HepG2 (cell line): Measurements from ENCODE around the gene ZSWIM8. TPM values are rescaled to one million over a fixed set of nuclear protein-coding genes. Genes with fewer than 3 reads are reported as not detected.

ENCODE experiments used
- ARID2 ChIP-seq: sonication (generic); formaldehyde crosslinking; IDR thresholded peaks from 2 replicates; pipeline ENCODE4 v1.8.1; 2022; ENCODE audit warnings: mild to moderate bottlenecking, missing genetic modification reagents, borderline replicate concordance
- DBP ChIP-seq: sonication (generic); formaldehyde crosslinking; IDR thresholded peaks from 2 replicates; pipeline ENCODE4 v1.4.0; 2020; ENCODE audit warnings: missing genetic modification reagents; ENCODE audit errors: not compliant biosample characterization
- EHMT2 ChIP-seq: fragments of 200-600 bp; sonication (generic); IDR thresholded peaks from 2 replicates; pipeline ENCODE4 v1.7.0; 2017; ENCODE audit warnings: antibody characterized with exemption, low read depth, low read length, borderline replicate concordance
- FOXK2 ChIP-seq: fragments of 450-650 bp; IDR thresholded peaks from 2 replicates; pipeline ENCODE4 v1.6.1; 2016
- GLI4 ChIP-seq: sonication (generic); formaldehyde crosslinking; IDR thresholded peaks from 2 replicates; pipeline ENCODE4 v1.5.1; 2020; ENCODE audit warnings: missing genetic modification reagents, mild to moderate bottlenecking, moderate library complexity, borderline replicate concordance
- MLLT10 ChIP-seq: sonication (generic); formaldehyde crosslinking; IDR thresholded peaks from 2 replicates; pipeline ENCODE4 v1.4.0; 2020; ENCODE audit warnings: missing genetic modification reagents
- NBN ChIP-seq: fragments of 450-650 bp; conservative IDR thresholded peaks from 2 replicates; pipeline ENCODE4 v1.6.1; 2017
- REL ChIP-seq: sonication (generic); formaldehyde crosslinking; conservative IDR thresholded peaks from 2 replicates; pipeline ENCODE4 v1.8.0; 2022; ENCODE audit warnings: mild to moderate bottlenecking, missing genetic modification reagents, moderate library complexity
- SKI ChIP-seq: fragments of 450-650 bp; IDR thresholded peaks from one replicate; pipeline ENCODE4 v1.6.1; 2018; ENCODE audit warnings: mild to moderate bottlenecking; ENCODE audit not compliant: partially characterized antibody
- SMC3 ChIP-seq: IDR thresholded peaks from 2 replicates; pipeline ENCODE4 v1.6.1; 2011; ENCODE audit warnings: low read length, improper control_type of control experiment
- TIGD3 ChIP-seq: sonication (generic); formaldehyde crosslinking; IDR thresholded peaks from 2 replicates; pipeline ENCODE4 v1.5.1; 2020; ENCODE audit warnings: mild to moderate bottlenecking, missing genetic modification reagents, borderline replicate concordance
- ZBTB10 ChIP-seq: sonication (generic); formaldehyde crosslinking; IDR thresholded peaks from 2 replicates; pipeline ENCODE4 v1.4.0; 2020; ENCODE audit warnings: missing genetic modification reagents, borderline replicate concordance
- ZNF335 ChIP-seq: sonication (generic); formaldehyde crosslinking; IDR thresholded peaks from 2 replicates; pipeline ENCODE4 v1.4.0; 2020; ENCODE audit warnings: missing genetic modification reagents
- ZNF512B ChIP-seq: sonication (generic); formaldehyde crosslinking; IDR thresholded peaks from 2 replicates; pipeline ENCODE4 v1.5.1; 2020; ENCODE audit warnings: missing genetic modification reagents, mild to moderate bottlenecking, borderline replicate concordance
- ZNF772 ChIP-seq: sonication (generic); formaldehyde crosslinking; IDR thresholded peaks from 2 replicates; pipeline ENCODE4 v1.5.0; 2020; ENCODE audit warnings: mild to moderate bottlenecking, missing genetic modification reagents
- ZSCAN31 ChIP-seq: sonication (generic); formaldehyde crosslinking; IDR thresholded peaks from 2 replicates; pipeline ENCODE4 v1.5.0; 2020; ENCODE audit warnings: low read depth, mild to moderate bottlenecking, missing genetic modification reagents
- polyA plus RNA-seq, 8 experiments: library from polyadenylated mRNA; depleted of rRNA in 3 of 8; stranded (reverse) in 7 of 8; unstranded in 1 of 8; fragments of >200 nt; fragmentation: Illumina TruSeq in 4 of 8; extraction: Trizol in 4 of 8; gene quantifications; 2 replicates each; pipeline versions ENCODE4 v1.2.1 to v1.2.3, GENCODE V29; 2011 to 2016; ENCODE audit warnings: low read depth in 4 of 8, missing spikeins in 1 of 8, mixed read lengths in 1 of 8; ENCODE audit not compliant: insufficient read depth in 1 of 8
- total RNA-seq, 5 experiments: library from RNA; depleted of rRNA; stranded (reverse); fragments of >200 nt; fragmentation: Illumina TruSeq; extraction: Trizol; gene quantifications; 2 replicates each; pipeline ENCODE4 v1.2.3, GENCODE V29; 2016; ENCODE audit warnings: low read depth in 1 of 5
- TF ChIP-seq, protein P1 (sequence below): sonication (generic); formaldehyde crosslinking; IDR thresholded peaks from 2 replicates; pipeline ENCODE4 v1.8.1; 2023; ENCODE audit warnings: missing genetic modification reagents, inconsistent platforms, borderline replicate concordance
- TF ChIP-seq, protein P2 (sequence below): sonication (generic); formaldehyde crosslinking; IDR thresholded peaks from 2 replicates; pipeline ENCODE4 v1.4.0; 2020; ENCODE audit warnings: low read depth, mild to moderate bottlenecking, missing genetic modification reagents

Gene ZSWIM8
- total and polyA plus RNA-seq, 2 of the 13 experiments (the other 11 are each of a cell fraction or from before 2014, with no cell fraction given), result 39.9 to 98.2 TPM

DNA sequence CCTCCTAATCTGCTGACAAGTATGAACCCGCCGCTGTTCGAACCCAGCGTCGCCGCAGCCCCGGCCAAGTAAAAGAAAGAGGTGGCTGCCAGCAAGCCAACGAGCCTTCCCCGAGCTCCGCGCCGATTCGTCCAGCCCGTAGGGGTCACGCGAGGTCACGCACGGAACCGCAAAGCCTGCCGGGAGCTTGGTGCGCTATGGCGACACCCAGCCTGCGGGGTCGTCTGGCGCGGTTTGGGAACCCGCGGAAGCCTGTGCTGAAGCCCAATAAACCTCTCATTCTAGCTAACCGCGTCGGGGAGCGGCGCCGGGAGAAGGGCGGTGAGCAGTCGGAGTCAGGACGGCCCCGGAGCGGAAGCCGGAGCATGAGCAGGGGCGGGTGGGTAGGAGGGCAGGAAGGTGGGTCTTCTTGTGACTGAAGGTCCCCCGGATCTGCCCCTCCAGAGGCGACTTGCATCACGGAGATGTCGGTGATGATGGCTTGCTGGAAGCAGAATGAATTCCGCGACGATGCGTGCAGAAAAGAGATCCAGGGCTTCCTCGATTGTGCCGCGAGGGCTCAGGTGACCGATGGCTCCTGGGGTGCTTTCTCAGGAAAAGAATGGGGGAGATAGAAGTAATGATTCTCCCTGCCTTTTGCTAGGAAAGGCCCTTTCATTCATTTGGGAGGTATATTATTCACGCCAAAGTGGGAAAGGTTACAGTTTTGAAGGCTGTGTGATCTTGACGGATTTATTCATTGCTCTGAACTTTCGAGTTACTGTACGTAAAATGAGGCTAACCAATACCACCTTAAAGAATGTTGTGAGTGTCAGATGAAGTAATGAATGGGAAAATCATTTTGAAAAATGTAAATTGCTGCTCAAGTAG is 3.3 kb upstream of the ZSWIM8 start, which contains the start of gene CHCHD1 (continued):
- TF ChIP-seq ZBTB10 (CRISPR knock-in tag) (no peak), DBP (CRISPR knock-in tag) (peak; percentile 69), TIGD3 (no peak), SKI (no peak), ARID2 (CRISPR knock-in tag) (no peak), SMC3 (no peak), MLLT10 (CRISPR knock-in tag) (no peak), ZNF335 (peak; percentile 77; the same call in 1 of the 2 replicates), EHMT2 (no peak), FOXK2 (no peak), NBN (no peak), ZSCAN31 (CRISPR knock-in tag) (no peak), GLI4 (CRISPR knock-in tag) (no peak), ZNF512B (CRISPR knock-in tag) (no peak), ZNF772 (CRISPR knock-in tag) (0 out of 2 replicates have a peak, but pooled peaks have one; percentile 49), REL (CRISPR knock-in tag) (0 out of 2 replicates have a peak, but pooled peaks have one; percentile 35)
- TF ChIP-seq, protein P1, sequence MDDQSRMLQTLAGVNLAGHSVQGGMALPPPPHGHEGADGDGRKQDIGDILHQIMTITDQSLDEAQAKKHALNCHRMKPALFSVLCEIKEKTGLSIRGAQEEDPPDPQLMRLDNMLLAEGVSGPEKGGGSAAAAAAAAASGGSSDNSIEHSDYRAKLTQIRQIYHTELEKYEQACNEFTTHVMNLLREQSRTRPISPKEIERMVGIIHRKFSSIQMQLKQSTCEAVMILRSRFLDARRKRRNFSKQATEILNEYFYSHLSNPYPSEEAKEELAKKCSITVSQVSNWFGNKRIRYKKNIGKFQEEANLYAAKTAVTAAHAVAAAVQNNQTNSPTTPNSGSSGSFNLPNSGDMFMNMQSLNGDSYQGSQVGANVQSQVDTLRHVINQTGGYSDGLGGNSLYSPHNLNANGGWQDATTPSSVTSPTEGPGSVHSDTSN, result no peak
- TF ChIP-seq, protein P2, sequence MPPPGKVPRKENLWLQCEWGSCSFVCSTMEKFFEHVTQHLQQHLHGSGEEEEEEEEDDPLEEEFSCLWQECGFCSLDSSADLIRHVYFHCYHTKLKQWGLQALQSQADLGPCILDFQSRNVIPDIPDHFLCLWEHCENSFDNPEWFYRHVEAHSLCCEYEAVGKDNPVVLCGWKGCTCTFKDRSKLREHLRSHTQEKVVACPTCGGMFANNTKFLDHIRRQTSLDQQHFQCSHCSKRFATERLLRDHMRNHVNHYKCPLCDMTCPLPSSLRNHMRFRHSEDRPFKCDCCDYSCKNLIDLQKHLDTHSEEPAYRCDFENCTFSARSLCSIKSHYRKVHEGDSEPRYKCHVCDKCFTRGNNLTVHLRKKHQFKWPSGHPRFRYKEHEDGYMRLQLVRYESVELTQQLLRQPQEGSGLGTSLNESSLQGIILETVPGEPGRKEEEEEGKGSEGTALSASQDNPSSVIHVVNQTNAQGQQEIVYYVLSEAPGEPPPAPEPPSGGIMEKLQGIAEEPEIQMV, result no peak
